Parathyroid adenoma (tissue), 2 donors: ENCODE measurements around the gene C1orf87.

Experiments used
- H2AFZ ChIP-seq: fragments of 300-600 bp; sonication (generic); one replicate; pipeline ENCODE4 v1.7.0; 2017; ENCODE audit warnings: antibody characterized with exemption, mild to moderate bottlenecking
- H3K27ac ChIP-seq: fragments of 300-600 bp; sonication (generic); one replicate; pipeline ENCODE4 v1.7.0; 2017
- H3K27me3 ChIP-seq: fragments of 300-600 bp; sonication (generic); one replicate; pipeline ENCODE4 v1.7.0; 2017; ENCODE audit warnings: low read length; ENCODE audit not compliant: control insufficient read depth, insufficient read depth
- H3K36me3 ChIP-seq: fragments of 300-600 bp; sonication (generic); one replicate; pipeline ENCODE4 v1.7.0; 2017; ENCODE audit warnings: low read length; ENCODE audit not compliant: control insufficient read depth, insufficient read depth
- H3K4me1 ChIP-seq: fragments of 300-600 bp; sonication (generic); one replicate; pipeline ENCODE4 v1.7.0; 2017; ENCODE audit warnings: control low read depth
- H3K4me2 ChIP-seq: fragments of 300-600 bp; sonication (generic); one replicate; pipeline ENCODE4 v1.7.0; 2017; ENCODE audit warnings: low read length
- H3K4me3 ChIP-seq: fragments of 300-600 bp; sonication (generic); one replicate; pipeline ENCODE4 v1.7.0; 2017; ENCODE audit warnings: low read depth, low read length
- H3K79me2 ChIP-seq: fragments of 300-600 bp; sonication (generic); one replicate; pipeline ENCODE4 v1.7.0; 2017; ENCODE audit warnings: control low read depth
- H3K9ac ChIP-seq: fragments of 300-600 bp; sonication (generic); one replicate; pipeline ENCODE4 v1.7.0; 2017; ENCODE audit warnings: mild to moderate bottlenecking
- H3K9me3 ChIP-seq: fragments of 300-600 bp; sonication (generic); one replicate; pipeline ENCODE4 v1.7.0; 2017; ENCODE audit warnings: low read length; ENCODE audit not compliant: control insufficient read depth
- CTCF ChIP-seq: fragments of 300-600 bp; sonication (generic); IDR thresholded peaks from one replicate; pipeline ENCODE4 v1.7.0; 2017; ENCODE audit warnings: antibody characterized with exemption, mild to moderate bottlenecking
- donor health status: primary hyperparathyroidism.

The C1orf87 gene

GRCh38 chr1:60065199-60065598, 8.4 kb downstream of the C1orf87 start:
- Histone ChIP-seq H3K9me3 (no peaks in the 10 kb centered on the region), H3K4me2 (no peak overlapping the region), H3K9ac (no peak overlapping the region), H3K27ac (no peak overlapping the region), H2AFZ (no peak overlapping the region), H3K4me1 (no peaks in the 10 kb centered on the region), H3K36me3 (no peaks in the 10 kb centered on the region), H3K27me3 (no peaks in the 10 kb centered on the region), H3K79me2 (no peaks in the 10 kb centered on the region), H3K4me3 (no peak overlapping the region)
- no peak for TF ChIP-seq CTCF

- TF ChIP-seq CTCF, result no peak
- Histone ChIP-seq H3K9ac (no peak overlapping the region), H3K4me1 (no peaks in the 10 kb centered on the region), H3K4me2 (no peak overlapping the region), H3K4me3 (no peak overlapping the region), H3K9me3 (no peaks in the 10 kb centered on the region), H3K27me3 (no peaks in the 10 kb centered on the region), H2AFZ (no peak overlapping the region), H3K36me3 (no peaks in the 10 kb centered on the region), H3K79me2 (no peaks in the 10 kb centered on the region), H3K27ac (no peak overlapping the region)
Measured at GRCh38 chr1:60063561-60063960, 10.0 kb downstream of the C1orf87 start.

GRCh38 chr1:60059468-60059867, 14.1 kb downstream of the C1orf87 start:
- H3K4me2 ChIP-seq, result no peak overlapping the region
- H3K9me3 ChIP-seq, result no peaks in the 10 kb centered on the region
- H3K27me3 ChIP-seq, result no peaks in the 10 kb centered on the region
- no peaks in the 10 kb centered on the region for H3K79me2 ChIP-seq
- H3K4me3 ChIP-seq, result no peak overlapping the region
- no peaks in the 10 kb centered on the region for H3K4me1 ChIP-seq
- no peaks in the 10 kb centered on the region for H3K36me3 ChIP-seq
- no peak for TF ChIP-seq CTCF
- no peak overlapping the region for H2AFZ ChIP-seq
- H3K27ac ChIP-seq, result no peak overlapping the region
- no peak overlapping the region for H3K9ac ChIP-seq

- Histone ChIP-seq H3K9me3 (no peaks in the 10 kb centered on the region), H3K36me3 (no peaks in the 10 kb centered on the region), H3K27ac (no peak overlapping the region), H3K9ac (no peak overlapping the region), H3K4me1 (no peaks in the 10 kb centered on the region), H3K27me3 (no peaks in the 10 kb centered on the region), H3K79me2 (no peaks in the 10 kb centered on the region), H2AFZ (no peak overlapping the region), H3K4me3 (no peak overlapping the region), H3K4me2 (no peak overlapping the region)
- TF ChIP-seq CTCF, result no peak
Measured at GRCh38 chr1:60055336-60055735, 18.2 kb downstream of the C1orf87 start.

- Histone ChIP-seq H2AFZ (no peak overlapping the region), H3K9ac (no peak overlapping the region), H3K9me3 (no peaks in the 10 kb centered on the region), H3K4me2 (no peak overlapping the region), H3K4me3 (no peak overlapping the region), H3K79me2 (no peaks in the 10 kb centered on the region), H3K36me3 (no peaks in the 10 kb centered on the region), H3K27ac (no peak overlapping the region), H3K4me1 (no peaks in the 10 kb centered on the region), H3K27me3 (no peaks in the 10 kb centered on the region)
- no peak for TF ChIP-seq CTCF
Measured at GRCh38 chr1:60054374-60054773, 19.2 kb downstream of the C1orf87 start.
